Panc1 (cell line): ENCODE measurements around the gene KDM3B.

ENCODE experiments used
- POLR2AphosphoS5 ChIP-seq: IDR thresholded peaks from 2 replicates; pipeline ENCODE4 v1.6.1; 2012; ENCODE audit warnings: mild to moderate bottlenecking, low read depth, low read length, moderate library complexity
- TF ChIP-seq, protein P1 (sequence below): fragments of 450-650 bp; IDR thresholded peaks from 2 replicates; pipeline ENCODE4 v1.5.1; 2017; ENCODE audit warnings: mild to moderate bottlenecking
- TF ChIP-seq, protein P2 (sequence below), 2 experiments: IDR thresholded peaks; 2 replicates each; pipeline ENCODE4 v1.6.1; 2011 to 2012; ENCODE audit warnings: low read depth in 2 of 2, control low read depth in 1 of 2, low read length in 1 of 2, mild to moderate bottlenecking in 1 of 2, moderate library complexity in 1 of 2; ENCODE audit not compliant: insufficient read depth in 1 of 2

DNA sequence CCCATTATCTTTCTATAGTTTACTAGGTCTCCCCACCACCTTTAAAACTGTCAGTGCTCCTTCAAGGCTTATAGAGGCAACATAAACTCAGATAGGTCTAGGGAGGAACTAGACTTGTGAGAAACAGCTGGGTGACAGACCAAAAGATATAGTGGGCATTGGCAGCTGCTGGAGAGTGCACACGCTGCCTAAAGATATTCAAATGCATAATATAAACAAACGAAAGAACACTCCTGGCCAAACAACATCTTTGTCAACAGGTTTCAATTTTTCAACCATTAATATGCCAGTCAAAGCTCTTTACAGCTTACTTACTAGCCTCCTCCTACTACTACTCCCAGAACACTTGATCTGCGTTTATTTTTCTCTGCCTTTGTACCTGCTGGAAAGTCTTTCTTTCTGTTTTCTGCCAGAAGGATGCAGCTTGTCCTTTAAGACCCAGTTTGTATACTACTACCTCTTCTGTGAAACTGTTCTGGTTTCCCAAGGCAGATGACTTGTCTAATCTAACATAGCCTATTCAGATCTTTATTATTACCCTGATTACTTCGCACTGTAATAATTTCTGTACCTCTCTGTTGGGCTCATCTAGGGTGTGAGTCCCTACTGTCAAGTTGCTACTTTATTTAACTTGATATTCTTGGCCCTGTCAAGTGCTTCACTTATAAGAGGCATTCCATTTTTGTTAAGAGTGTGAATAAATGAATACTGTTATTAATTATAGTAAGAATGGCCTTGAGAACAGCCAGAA is 14.3 kb downstream of the KDM3B start:
- TF ChIP-seq, protein P1, sequence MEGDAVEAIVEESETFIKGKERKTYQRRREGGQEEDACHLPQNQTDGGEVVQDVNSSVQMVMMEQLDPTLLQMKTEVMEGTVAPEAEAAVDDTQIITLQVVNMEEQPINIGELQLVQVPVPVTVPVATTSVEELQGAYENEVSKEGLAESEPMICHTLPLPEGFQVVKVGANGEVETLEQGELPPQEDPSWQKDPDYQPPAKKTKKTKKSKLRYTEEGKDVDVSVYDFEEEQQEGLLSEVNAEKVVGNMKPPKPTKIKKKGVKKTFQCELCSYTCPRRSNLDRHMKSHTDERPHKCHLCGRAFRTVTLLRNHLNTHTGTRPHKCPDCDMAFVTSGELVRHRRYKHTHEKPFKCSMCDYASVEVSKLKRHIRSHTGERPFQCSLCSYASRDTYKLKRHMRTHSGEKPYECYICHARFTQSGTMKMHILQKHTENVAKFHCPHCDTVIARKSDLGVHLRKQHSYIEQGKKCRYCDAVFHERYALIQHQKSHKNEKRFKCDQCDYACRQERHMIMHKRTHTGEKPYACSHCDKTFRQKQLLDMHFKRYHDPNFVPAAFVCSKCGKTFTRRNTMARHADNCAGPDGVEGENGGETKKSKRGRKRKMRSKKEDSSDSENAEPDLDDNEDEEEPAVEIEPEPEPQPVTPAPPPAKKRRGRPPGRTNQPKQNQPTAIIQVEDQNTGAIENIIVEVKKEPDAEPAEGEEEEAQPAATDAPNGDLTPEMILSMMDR: no peak
- no peak for TF ChIP-seq POLR2AphosphoS5
- TF ChIP-seq, protein P2, sequence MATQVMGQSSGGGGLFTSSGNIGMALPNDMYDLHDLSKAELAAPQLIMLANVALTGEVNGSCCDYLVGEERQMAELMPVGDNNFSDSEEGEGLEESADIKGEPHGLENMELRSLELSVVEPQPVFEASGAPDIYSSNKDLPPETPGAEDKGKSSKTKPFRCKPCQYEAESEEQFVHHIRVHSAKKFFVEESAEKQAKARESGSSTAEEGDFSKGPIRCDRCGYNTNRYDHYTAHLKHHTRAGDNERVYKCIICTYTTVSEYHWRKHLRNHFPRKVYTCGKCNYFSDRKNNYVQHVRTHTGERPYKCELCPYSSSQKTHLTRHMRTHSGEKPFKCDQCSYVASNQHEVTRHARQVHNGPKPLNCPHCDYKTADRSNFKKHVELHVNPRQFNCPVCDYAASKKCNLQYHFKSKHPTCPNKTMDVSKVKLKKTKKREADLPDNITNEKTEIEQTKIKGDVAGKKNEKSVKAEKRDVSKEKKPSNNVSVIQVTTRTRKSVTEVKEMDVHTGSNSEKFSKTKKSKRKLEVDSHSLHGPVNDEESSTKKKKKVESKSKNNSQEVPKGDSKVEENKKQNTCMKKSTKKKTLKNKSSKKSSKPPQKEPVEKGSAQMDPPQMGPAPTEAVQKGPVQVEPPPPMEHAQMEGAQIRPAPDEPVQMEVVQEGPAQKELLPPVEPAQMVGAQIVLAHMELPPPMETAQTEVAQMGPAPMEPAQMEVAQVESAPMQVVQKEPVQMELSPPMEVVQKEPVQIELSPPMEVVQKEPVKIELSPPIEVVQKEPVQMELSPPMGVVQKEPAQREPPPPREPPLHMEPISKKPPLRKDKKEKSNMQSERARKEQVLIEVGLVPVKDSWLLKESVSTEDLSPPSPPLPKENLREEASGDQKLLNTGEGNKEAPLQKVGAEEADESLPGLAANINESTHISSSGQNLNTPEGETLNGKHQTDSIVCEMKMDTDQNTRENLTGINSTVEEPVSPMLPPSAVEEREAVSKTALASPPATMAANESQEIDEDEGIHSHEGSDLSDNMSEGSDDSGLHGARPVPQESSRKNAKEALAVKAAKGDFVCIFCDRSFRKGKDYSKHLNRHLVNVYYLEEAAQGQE (IDR thresholded peaks at IDR 0.05; ENCODE audit: insufficient read depth in 1 of 2, low read depth in 2 of 2, low read length in 1 of 2): no peak
